ENCODE data around the gene KPNA4.
"Not testable (repeated sequence)": the region's sequence is repeated elsewhere in the genome, so short reads cannot be mapped to it uniquely, and the experiment has no call there.

KPNA4 gene

DNA sequence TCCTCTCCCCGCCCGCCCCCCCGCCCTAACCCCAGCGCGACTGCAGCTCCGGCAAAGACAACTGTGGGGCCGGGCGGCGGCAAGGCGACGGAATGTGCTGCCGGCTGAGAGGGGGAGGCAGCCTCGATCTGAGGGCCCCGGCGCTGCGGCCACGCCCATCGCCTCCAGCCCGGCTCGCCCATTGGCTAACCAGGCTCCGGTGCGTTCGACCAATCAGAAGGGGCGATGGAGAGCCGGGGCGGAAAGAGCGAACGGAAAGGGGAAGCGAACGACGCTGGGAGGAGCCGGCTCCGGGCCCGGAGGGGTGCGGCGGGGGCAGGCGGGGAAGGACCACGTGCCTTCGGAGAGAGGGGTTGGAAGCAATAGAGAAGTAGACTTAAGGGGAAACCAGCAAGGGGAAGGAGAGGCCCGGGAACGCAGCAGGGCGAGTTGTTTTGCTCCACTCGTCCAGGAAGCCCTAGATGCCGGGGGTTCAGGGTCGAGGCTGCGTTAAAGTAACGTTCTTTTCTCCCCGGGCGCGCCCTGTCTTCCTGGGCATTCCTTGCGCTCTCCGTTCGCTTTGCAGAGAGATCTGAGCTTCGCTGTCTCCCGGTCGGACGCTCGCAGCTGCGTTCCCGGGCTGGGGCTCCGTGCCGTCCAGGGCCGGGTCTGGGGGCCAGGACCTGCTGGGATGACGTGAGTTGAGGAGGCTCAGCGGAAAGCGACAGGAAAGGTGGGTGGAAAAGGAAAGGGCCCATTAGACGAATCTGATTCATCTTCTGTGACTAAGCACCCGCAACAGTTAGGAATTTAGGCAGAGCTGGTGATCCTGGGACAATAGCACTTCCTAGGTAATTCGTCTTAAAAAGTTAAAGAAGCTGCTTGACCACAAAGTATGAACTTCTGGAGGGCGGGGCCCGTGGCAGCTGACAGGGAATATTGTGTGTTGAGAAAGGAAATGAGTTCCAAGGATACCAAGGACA lies at the start of gene KPNA4:
Gene KPNA4, minus strand, starts transcription at position 130 of the 962 bp plus-strand sequence. CDS start 289 bp downstream, outside the sequence.
- DNase-seq (ENCODE audit: low spot score) (peak; percentile 99), FAIRE-seq (peak; percentile 95)

- no peak for FAIRE-seq
- no peak for DNase-seq (ENCODE audit: low spot score)
Measured at GRCh38 chr3:160613661-160614060, 48.3 kb upstream of the KPNA4 start.

DNA sequence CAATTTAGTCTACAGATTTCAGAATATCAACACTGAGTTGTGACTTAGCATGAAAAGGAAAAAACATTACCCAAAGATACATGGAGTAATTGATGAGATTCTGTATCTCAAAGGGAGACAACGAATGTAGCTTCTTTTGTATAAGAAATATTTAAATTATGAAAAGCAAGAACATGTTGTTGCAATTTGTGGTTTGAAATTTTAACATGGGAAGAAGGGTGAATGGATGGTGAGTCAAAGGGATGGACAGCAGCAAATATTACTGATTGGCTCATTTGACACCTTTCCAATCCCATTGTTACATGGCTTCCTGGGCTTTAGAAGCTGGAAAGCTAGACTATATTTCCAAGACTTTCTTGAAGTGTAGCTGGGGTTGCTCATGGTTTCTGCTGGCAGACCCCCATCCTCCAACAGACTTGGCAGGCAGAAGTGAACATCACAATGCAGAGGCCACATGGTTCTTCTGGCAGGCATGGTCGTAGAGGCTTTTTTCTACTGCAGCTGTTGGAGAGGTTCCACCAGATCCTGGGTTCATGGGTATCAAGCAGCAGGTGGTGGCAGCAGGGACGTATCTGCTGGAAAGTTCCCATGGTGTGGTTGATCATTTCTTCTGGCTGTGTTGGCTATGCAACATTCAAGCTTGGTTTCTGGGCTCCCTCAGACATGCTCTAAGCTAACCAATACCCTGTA lies 47.2 kb upstream of the KPNA4 start:
- DNase-seq (ENCODE audit: low spot score) (no peak), FAIRE-seq (no peak)

GRCh38 chr3:160611141-160611540 lies 45.8 kb upstream of the KPNA4 start:
- FAIRE-seq = no peak

GRCh38 chr3:160608870-160609269 lies 43.5 kb upstream of the KPNA4 start:
- FAIRE-seq (no peak), DNase-seq (ENCODE audit: low spot score) (no peak)

More at GRCh38 chr3:160611141-160611540, 45.8 kb upstream of the KPNA4 start:
- no peak for DNase-seq (ENCODE audit: low spot score)

DNA sequence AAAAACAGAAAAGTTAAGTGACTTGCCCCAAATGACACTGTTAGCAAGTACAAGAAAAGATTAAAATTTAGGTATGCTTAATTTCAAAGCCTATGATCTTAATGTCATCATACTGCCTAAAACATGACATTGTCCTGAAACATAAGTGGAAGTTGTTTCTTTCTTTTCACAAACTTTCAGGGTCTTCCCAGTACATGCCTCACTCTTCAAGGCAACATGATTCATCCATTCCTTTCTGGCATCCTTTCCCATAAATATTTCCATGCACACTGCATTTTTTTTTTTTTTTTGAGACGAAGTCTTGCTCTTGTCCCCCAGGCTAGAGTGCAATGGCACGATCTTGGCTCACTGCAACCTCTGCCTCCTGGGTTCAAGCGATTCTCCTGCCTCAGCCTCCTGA lies 42.5 kb upstream of the KPNA4 start:
- DNase-seq (ENCODE audit: low spot score) (no peak), FAIRE-seq (no peak)

- no peak for DNase-seq (ENCODE audit: low spot score)
Measured at GRCh38 chr3:160605315-160605714, 39.9 kb upstream of the KPNA4 start.

DNA sequence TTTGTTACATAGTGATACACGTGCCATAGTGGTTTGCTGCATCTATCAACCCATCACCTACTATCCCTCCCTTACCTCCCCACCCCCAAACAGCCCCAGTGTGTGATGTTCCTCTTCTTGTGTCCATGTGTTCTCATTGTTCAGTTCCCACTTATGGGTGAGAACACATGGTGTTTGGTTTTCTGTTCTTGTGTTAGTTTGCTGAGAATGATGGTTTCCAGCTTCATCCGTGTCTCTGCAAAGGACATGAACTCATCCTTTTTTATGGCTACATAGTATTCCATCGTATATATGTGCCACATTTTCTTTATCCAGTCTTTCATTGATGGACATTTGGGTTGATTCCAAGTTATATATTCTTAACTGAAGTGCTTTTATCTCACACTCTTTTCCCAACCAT lies 38.5 kb upstream of the KPNA4 start:
- FAIRE-seq; DNase-seq (ENCODE audit: low spot score): not testable (repeated sequence)

More at GRCh38 chr3:160605315-160605714, 39.9 kb upstream of the KPNA4 start:
- no peak for FAIRE-seq

GRCh38 chr3:160602259-160602658 lies 36.9 kb upstream of the KPNA4 start:
- FAIRE-seq = no peak
- no peak for DNase-seq (ENCODE audit: low spot score)

DNA sequence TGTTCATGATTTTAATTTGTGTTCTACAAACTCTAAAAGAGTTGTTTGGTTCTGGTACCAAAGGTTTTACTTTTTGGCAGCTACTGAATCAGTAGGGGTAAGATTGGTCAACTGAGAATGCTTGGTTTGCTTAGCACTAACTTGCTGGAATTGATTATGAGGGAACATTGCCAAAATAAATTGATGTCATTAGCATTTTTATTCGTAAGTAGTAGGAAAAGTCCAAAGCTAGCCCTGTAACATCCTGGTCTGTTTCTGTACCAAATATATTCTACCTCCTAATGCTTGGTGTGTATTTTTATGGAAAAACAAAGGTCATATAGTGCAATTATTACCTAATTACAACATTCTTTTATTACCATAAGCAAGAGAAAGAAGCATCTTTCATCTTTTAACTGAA lies 35.9 kb upstream of the KPNA4 start:
- FAIRE-seq (no peak), DNase-seq (ENCODE audit: low spot score) (no peak)

DNA sequence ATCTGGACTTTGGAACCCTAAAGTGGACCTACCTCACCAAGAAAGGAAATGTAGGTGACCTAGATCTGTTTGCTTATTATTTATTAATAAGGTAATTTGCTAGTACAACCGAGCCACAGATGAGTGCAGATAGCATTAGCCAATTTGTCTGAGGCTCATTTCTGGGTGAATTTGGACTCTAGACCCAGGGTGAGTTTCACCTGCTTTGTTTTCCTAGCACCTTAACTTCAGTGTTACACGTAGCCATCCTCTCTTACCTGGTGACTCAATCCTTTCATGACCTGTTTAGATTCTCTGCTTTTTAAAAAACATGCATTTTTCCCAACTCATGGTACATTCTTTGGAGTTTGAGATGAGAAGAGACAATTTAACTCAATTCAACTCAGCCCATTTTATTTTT lies 33.5 kb upstream of the KPNA4 start:
- DNase-seq (ENCODE audit: low spot score) = no peak
- no peak for FAIRE-seq

GRCh38 chr3:160588023-160588422 lies 22.7 kb upstream of the KPNA4 start:
- no peak for FAIRE-seq
- no peak for DNase-seq (ENCODE audit: low spot score)

DNA sequence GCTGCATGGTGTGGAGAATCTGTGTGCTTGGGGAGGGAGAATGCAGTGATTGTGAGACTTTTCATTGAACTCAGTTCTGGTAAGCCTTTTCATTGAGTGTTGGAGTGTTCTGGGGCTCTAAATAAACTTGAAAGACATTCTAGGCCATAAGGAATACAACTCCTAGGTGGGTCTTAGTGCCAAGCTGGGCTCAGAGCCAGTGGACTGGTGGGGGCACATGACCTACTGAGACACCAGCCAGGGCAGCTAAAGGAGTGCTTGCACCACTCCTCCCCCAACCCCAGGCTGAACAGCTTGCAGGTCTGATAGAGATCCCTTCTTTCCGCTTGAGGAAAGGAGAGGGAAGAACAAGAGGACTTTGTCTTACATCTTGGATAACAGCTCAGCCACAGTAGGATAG lies 21.7 kb upstream of the KPNA4 start:
- DNase-seq (ENCODE audit: low spot score) = no peak
- no peak for FAIRE-seq

- DNase-seq (ENCODE audit: low spot score) (no peak), FAIRE-seq (no peak)
Measured at GRCh38 chr3:160586679-160587078, 21.3 kb upstream of the KPNA4 start.

DNA sequence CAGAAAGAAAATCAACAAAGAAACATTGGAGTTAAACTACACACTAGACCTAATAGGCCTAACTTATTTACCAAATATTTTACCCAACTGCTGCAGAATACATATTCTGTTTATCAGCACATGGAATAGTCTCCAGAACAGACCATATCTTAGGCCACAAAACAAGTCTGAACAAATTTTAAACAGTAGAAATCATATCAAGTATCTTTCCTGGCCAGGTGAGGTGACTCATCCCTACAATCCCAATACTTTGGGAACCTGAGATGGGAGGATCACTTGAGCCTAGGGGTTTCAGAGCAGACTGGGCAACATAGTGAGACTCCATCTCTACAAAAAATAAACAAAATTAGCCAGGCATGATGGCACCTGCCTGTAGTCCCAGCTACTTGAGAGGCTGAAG lies 18.1 kb upstream of the KPNA4 start:
- FAIRE-seq = no peak
- DNase-seq (ENCODE audit: low spot score) = no peak

- DNase-seq (ENCODE audit: low spot score) (no peak), FAIRE-seq (no peak)
Measured at GRCh38 chr3:160580938-160581337, 15.6 kb upstream of the KPNA4 start.

GRCh38 chr3:160577556-160578195 lies 12.3 kb upstream of the KPNA4 start:
- FAIRE-seq = no peak

DNA sequence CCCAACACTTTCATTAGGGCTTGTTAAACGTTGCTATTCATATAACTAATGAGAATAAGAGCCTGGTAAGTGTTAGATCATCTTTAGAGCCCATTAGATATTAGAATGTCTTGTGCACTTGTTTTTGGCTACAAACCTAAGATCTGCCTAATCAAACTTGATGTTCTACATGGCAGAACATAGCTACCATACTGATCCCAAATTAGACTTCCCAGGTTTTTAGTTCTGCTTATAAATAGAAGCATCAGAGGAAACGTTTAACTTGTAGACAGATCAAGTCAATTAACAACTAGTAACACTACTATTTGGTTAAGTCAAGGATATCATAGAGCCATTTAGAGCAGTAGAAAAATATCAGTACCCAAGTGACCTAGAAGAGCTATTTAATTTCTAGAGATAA lies 11.7 kb upstream of the KPNA4 start:
- FAIRE-seq = no peak
- DNase-seq (ENCODE audit: low spot score) = no peak

More at GRCh38 chr3:160577556-160578195, 12.3 kb upstream of the KPNA4 start:
- no peak for DNase-seq (ENCODE audit: low spot score)

DNA sequence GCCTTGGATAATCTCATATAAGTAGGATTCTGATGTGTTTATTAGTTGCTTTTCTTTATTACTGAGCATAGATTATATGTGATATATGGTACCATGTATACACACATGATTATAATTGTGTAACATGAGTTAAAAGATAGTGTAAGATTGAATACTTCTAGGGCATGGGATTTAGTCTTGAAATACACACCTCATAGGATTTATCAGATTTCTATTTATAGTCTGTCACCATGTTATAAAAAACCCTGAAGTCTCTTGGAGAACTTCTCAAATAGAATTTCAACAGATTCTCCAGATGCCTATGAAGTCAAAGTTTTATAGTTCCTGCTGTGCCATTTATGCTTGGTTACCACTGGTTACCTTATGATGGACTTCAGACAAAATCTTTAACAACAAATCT lies 11.2 kb upstream of the KPNA4 start:
- FAIRE-seq = no peak
- DNase-seq (ENCODE audit: low spot score) = no peak

DNA sequence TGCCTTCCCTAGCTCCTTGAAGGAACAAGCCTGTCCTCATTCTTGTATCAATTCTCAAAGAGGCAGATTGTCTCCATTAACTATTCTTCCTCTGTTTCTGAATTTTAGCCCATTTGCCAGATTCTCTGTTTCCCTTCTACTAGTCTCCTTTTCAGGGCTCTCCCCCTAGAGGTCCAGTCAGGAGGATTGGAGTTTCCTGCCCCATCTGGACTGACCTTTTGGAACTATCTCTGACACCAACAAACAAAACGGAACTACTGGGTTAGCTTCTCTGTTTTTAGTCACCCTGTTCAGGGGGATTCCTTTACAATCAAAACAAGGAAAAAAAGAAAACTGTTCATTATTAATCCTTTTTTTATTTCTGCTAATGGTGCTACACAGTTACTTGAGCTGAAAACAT lies 10.2 kb upstream of the KPNA4 start:
- FAIRE-seq (no peak), DNase-seq (ENCODE audit: low spot score) (no peak)

GRCh38 chr3:160574636-160575035 lies 9.3 kb upstream of the KPNA4 start:
- FAIRE-seq (no peak), DNase-seq (ENCODE audit: low spot score) (no peak)
